ENCODE measurements around the gene HES7. TPM values are rescaled to one million over a fixed set of nuclear protein-coding genes. Genes with fewer than 3 reads are reported as not detected.

HES7 gene
- total RNA-seq, 2 donors from 2014 or later, result 0.34 TPM; not detected in 1

DNA sequence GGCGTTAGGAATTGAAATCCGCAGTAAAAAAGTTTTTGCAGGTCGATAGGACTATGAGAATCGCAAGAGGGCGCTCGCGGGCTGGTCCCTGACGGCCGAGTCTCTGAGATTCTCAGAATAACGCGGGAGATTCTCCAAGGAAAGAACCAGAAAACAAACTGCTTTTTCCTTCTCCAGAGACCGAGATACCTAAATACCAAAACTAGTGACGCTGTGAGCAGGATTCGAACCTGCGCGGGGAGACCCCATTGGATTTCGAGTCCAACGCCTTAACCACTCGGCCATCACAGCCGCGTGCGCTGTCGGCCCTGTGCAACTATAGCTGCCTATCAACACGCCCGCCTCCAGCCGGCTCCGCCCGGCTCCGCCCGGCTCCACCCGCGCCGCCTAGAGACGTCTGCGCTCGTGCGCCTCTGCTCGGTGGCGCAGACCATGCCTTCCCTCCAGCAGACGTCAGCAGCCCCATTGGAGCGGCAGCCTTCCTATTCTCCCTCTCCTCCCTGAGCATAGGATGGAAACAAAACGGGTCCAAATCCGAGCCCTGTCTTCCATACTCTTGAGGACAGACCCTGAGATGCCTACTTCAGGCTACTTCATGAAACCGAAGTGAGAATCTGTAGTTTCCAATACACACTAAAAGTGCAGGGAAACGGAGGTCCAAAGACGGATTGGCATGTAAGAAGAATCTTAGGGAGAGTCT lies 14.9 kb upstream of the HES7 start:
- peak overlapping the region; percentile 92 to 94 for H3K27ac ChIP-seq
- peaks cover 21 to 34% of the 10 kb centered on the region in 2 donors for H3K36me3 ChIP-seq
- H3K4me1 ChIP-seq (replicated peaks), result no peaks in the 10 kb centered on the region
- peak overlapping the region in 1 of 2 donors; percentile 8 for H3K4me3 ChIP-seq
- TF ChIP-seq POLR2A (IDR thresholded peaks at IDR 0.05) (peak; percentile 69), POLR2AphosphoS5 (IDR thresholded peaks at IDR 0.05) (peak; percentile 96), CTCF (IDR thresholded peaks at IDR 0.05) (peak; percentile 61 to 96 (median 92))
- no peaks in the 10 kb centered on the region for H3K9me3 ChIP-seq
- peak; percentile 93 for DNase-seq (ENCODE audit: low spot score)
- intact Hi-C loops (cut with DNase I), result no loop called here
- WGBS, result under 1% methylated on average over 39 of the region's 46 CpGs
- H3K27me3 ChIP-seq (replicated peaks; ENCODE audit: insufficient read depth), result no peaks in the 10 kb centered on the region

DNA sequence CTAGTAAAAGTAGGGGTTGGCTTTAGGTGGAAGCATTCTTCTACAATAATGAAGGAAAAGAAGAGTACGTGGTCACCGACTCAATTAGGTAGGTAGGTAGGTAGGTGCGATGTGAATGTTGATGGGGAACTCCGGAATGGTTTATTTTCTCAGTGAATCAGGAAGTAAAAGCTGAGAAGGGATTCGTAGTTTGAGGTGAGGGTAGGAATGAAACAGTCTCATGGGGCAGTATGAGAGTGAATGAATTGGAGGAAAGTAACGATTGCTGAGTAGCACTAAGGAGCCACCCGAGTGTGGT lies 14.4 kb upstream of the HES7 start:
- intact Hi-C loops (cut with DNase I), result no loop called here
- H3K9me3 ChIP-seq, result no peaks in the 10 kb centered on the region
- H3K36me3 ChIP-seq, result peaks cover 18 to 29% of the 10 kb centered on the region in 2 donors
- H3K27ac ChIP-seq, result peak overlapping the region; percentile 92 to 94
- no peaks in the 10 kb centered on the region for H3K27me3 ChIP-seq (replicated peaks; ENCODE audit: insufficient read depth)
- H3K4me3 ChIP-seq, result peak overlapping the region in 1 of 2 donors; percentile 8
- H3K4me1 ChIP-seq (replicated peaks), result no peaks in the 10 kb centered on the region
- TF ChIP-seq POLR2AphosphoS5 (IDR thresholded peaks at IDR 0.05), result no peak
- no peak for TF ChIP-seq CTCF (IDR thresholded peaks at IDR 0.05)
- TF ChIP-seq POLR2A (IDR thresholded peaks at IDR 0.05), result no peak
- no peak for DNase-seq (ENCODE audit: low spot score)
- under 1% methylated on average over 7 of the region's 7 CpGs for WGBS

DNA sequence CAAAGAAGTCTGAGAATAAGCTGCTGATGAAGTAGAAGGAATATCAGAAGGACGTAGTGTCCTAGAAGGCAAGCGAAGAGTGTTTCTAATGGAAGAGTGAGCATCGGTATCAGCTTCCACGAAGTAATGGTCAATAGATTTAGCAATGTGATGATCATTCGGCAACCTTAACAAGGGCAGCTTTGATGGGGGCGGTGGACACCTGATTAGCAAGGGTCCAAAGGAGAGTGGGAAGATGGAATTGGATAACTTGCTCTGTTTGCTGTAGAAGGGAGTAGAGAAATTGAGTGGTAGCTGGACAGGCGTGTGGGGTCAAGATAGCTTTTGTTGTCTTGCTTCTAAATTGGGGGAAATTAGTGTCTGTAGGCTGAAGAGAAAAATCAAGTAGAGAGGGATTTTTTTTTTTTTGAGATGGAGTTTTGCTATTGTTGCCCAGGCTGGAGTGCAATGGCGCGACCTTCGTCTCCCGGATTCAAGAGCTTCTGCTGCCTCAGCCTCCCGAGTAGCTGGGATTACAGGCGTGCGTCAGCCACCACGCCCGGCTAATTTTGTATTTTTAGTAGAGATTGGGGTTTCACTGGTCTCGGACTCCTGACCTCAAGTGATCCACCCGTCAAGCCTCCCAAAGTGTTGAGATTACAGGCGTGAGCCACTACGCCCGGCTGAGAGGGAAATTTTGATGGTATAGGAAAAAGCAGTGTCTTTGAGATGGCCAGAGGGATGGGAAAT lies 13.9 kb upstream of the HES7 start:
- Histone ChIP-seq H3K4me1 (replicated peaks) (no peaks in the 10 kb centered on the region), H3K27me3 (replicated peaks; ENCODE audit: insufficient read depth) (no peaks in the 10 kb centered on the region), H3K9me3 (no peaks in the 10 kb centered on the region), H3K4me3 (no peak overlapping the region), H3K27ac (peak overlapping the region; percentile 92 to 94), H3K36me3 (peaks cover 13 to 24% of the 10 kb centered on the region in 2 donors)
- no peak for DNase-seq (ENCODE audit: low spot score)
- WGBS, result 25% methylated on average over 21 of the region's 21 CpGs
- TF ChIP-seq CTCF (IDR thresholded peaks at IDR 0.05) (no peak), POLR2AphosphoS5 (IDR thresholded peaks at IDR 0.05) (no peak), POLR2A (IDR thresholded peaks at IDR 0.05) (no peak)
- intact Hi-C loops (cut with DNase I), result no loop called here

- TF ChIP-seq POLR2A (IDR thresholded peaks at IDR 0.05) (no peak), CTCF (IDR thresholded peaks at IDR 0.05) (no peak), POLR2AphosphoS5 (IDR thresholded peaks at IDR 0.05) (no peak)
- no peak overlapping the region for H3K4me3 ChIP-seq
- H3K9me3 ChIP-seq, result no peaks in the 10 kb centered on the region
- H3K27ac ChIP-seq, result no peak overlapping the region
- H3K4me1 ChIP-seq (replicated peaks), result no peaks in the 10 kb centered on the region
- no peak for DNase-seq (ENCODE audit: low spot score)
- 78% methylated on average over 4 of the region's 4 CpGs for WGBS
- no peaks in the 10 kb centered on the region for H3K27me3 ChIP-seq (replicated peaks; ENCODE audit: insufficient read depth)
- no peaks in the 10 kb centered on the region for H3K36me3 ChIP-seq
- intact Hi-C loops (cut with DNase I), result no loop called here
Measured at GRCh38 chr17:8133941-8134340, 10.0 kb upstream of the HES7 start.

- intact Hi-C loops (cut with DNase I), result no loop called here
- Histone ChIP-seq H3K9me3 (no peaks in the 10 kb centered on the region), H3K27ac (no peak overlapping the region), H3K27me3 (replicated peaks; ENCODE audit: insufficient read depth) (no peaks in the 10 kb centered on the region), H3K36me3 (no peaks in the 10 kb centered on the region), H3K4me1 (replicated peaks) (no peaks in the 10 kb centered on the region), H3K4me3 (no peak overlapping the region)
- 74% methylated on average over 12 of the region's 12 CpGs for WGBS
- DNase-seq (ENCODE audit: low spot score), result no peak
- no peak for TF ChIP-seq CTCF (IDR thresholded peaks at IDR 0.05)
- TF ChIP-seq POLR2A (IDR thresholded peaks at IDR 0.05), result no peak
- no peak for TF ChIP-seq POLR2AphosphoS5 (IDR thresholded peaks at IDR 0.05)
Measured at GRCh38 chr17:8133399-8133798, 9.5 kb upstream of the HES7 start.
